SK-N-SH (cell line): ENCODE measurements around the gene JAM2.

Experiments used
- MXI1 ChIP-seq: IDR thresholded peaks from 2 replicates; pipeline ENCODE4 v1.6.1; 2012; ENCODE audit warnings: mild to moderate bottlenecking, low read depth, low read length, improper control_type of control experiment
- RXRA ChIP-seq: IDR thresholded peaks from 2 replicates; pipeline ENCODE4 v1.4.0; 2012; ENCODE audit warnings: low read depth, mild to moderate bottlenecking, borderline replicate concordance
- SIN3A ChIP-seq: IDR thresholded peaks from 2 replicates; pipeline ENCODE4 v1.6.1; 2012; ENCODE audit warnings: low read depth, mild to moderate bottlenecking, low read length, moderate library complexity, borderline replicate concordance
- TF ChIP-seq, protein P1 (sequence below): fragments of 200-600 bp; sonication (generic); IDR thresholded peaks from 2 replicates; pipeline ENCODE4 v1.6.1; 2017; ENCODE audit warnings: antibody characterized with exemption, mild to moderate bottlenecking, moderate library complexity
- TF ChIP-seq, protein P2 (sequence below): IDR thresholded peaks from 2 replicates; pipeline ENCODE4 v1.6.1; 2012; ENCODE audit warnings: mild to moderate bottlenecking, low read depth, low read length, moderate library complexity

- TF ChIP-seq, protein P1, sequence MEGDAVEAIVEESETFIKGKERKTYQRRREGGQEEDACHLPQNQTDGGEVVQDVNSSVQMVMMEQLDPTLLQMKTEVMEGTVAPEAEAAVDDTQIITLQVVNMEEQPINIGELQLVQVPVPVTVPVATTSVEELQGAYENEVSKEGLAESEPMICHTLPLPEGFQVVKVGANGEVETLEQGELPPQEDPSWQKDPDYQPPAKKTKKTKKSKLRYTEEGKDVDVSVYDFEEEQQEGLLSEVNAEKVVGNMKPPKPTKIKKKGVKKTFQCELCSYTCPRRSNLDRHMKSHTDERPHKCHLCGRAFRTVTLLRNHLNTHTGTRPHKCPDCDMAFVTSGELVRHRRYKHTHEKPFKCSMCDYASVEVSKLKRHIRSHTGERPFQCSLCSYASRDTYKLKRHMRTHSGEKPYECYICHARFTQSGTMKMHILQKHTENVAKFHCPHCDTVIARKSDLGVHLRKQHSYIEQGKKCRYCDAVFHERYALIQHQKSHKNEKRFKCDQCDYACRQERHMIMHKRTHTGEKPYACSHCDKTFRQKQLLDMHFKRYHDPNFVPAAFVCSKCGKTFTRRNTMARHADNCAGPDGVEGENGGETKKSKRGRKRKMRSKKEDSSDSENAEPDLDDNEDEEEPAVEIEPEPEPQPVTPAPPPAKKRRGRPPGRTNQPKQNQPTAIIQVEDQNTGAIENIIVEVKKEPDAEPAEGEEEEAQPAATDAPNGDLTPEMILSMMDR, result no peak
- no peak for TF ChIP-seq MXI1
- no peak for TF ChIP-seq SIN3A
- TF ChIP-seq RXRA, result no peak
- TF ChIP-seq, protein P2, sequence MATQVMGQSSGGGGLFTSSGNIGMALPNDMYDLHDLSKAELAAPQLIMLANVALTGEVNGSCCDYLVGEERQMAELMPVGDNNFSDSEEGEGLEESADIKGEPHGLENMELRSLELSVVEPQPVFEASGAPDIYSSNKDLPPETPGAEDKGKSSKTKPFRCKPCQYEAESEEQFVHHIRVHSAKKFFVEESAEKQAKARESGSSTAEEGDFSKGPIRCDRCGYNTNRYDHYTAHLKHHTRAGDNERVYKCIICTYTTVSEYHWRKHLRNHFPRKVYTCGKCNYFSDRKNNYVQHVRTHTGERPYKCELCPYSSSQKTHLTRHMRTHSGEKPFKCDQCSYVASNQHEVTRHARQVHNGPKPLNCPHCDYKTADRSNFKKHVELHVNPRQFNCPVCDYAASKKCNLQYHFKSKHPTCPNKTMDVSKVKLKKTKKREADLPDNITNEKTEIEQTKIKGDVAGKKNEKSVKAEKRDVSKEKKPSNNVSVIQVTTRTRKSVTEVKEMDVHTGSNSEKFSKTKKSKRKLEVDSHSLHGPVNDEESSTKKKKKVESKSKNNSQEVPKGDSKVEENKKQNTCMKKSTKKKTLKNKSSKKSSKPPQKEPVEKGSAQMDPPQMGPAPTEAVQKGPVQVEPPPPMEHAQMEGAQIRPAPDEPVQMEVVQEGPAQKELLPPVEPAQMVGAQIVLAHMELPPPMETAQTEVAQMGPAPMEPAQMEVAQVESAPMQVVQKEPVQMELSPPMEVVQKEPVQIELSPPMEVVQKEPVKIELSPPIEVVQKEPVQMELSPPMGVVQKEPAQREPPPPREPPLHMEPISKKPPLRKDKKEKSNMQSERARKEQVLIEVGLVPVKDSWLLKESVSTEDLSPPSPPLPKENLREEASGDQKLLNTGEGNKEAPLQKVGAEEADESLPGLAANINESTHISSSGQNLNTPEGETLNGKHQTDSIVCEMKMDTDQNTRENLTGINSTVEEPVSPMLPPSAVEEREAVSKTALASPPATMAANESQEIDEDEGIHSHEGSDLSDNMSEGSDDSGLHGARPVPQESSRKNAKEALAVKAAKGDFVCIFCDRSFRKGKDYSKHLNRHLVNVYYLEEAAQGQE, result no peak
Measured at GRCh38 chr21:25670726-25671125, 31.7 kb downstream of the JAM2 start.
